ENCODE measurements around the gene RGS10.

Gene RGS10

DNA sequence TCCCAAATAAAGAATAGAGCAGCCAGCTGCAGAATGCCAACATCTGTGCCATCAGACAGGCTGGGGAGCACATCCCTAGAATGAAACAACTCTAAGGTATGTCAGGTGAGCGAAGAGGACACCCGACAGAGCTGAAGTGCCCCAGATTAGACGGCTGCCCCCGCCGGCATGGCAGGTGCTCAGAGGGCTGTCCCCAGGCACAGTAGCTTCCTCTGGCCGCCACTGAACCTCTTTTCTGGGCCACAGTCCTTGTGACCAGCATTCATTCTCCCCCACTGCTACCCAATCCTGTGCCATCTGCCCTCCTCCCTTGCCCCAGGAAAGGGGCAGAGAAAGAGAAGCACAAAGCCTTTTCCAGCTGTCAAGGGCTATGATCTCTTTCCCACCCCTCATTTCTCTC lies 41.7 kb downstream of the RGS10 start:
- H3K27ac ChIP-seq: no peak overlapping the region
- DNase-seq: no peak
- H3K36me3 ChIP-seq (replicated peaks): peaks cover 6% of the 10 kb centered on the region
- H3K4me3 ChIP-seq (ENCODE audit: low read depth, low read length): no peak overlapping the region
- in situ Hi-C loops (cut with HindIII; ENCODE audit: low pct_ligation_motif_present, low sequenced_read_pairs): no loop called here
- no peaks in the 10 kb centered on the region for H3K27me3 ChIP-seq (replicated peaks)
- TF ChIP-seq, protein P1, sequence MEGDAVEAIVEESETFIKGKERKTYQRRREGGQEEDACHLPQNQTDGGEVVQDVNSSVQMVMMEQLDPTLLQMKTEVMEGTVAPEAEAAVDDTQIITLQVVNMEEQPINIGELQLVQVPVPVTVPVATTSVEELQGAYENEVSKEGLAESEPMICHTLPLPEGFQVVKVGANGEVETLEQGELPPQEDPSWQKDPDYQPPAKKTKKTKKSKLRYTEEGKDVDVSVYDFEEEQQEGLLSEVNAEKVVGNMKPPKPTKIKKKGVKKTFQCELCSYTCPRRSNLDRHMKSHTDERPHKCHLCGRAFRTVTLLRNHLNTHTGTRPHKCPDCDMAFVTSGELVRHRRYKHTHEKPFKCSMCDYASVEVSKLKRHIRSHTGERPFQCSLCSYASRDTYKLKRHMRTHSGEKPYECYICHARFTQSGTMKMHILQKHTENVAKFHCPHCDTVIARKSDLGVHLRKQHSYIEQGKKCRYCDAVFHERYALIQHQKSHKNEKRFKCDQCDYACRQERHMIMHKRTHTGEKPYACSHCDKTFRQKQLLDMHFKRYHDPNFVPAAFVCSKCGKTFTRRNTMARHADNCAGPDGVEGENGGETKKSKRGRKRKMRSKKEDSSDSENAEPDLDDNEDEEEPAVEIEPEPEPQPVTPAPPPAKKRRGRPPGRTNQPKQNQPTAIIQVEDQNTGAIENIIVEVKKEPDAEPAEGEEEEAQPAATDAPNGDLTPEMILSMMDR (IDR thresholded peaks at IDR 0.05; ENCODE audit: low read depth, low read length, missing control alignments): no peak

DNA sequence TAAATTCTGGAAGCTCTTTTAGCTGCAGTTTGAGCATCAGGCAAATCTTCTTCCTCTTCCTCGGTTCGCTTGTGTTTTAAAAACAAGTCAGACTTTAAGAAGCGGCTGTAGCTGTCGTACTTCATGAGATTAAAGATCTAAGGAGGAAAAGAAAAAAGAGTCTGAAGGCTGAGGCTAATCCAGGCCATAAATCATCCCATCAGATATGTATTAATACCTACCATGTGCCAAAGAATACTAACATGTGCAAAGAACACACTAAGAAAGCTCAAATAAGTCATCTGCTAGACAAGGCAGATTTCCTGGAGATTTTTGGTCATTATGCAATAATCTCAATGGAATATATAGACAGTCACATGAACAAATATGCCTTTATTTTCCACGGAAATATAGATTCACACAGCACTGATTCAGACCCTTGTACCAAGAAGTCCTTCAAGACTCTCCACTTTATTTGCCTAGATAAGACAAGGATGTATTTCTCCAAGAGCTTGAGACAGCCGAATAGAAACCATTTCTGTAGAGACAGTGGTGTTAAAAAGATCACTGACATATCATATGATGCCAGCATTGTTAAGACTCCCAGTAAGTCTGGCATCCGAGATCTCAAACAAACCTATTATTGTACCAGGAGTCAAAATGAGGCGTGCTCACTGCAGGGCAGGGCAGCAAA lies 42.3 kb downstream of the RGS10 start:
- in situ Hi-C loops (cut with HindIII; ENCODE audit: low pct_ligation_motif_present, low sequenced_read_pairs): no loop called here
- DNase-seq: no peak
- H3K27ac ChIP-seq: no peak overlapping the region
- H3K4me3 ChIP-seq (ENCODE audit: low read depth, low read length): no peak overlapping the region
- TF ChIP-seq, protein P1 (IDR thresholded peaks at IDR 0.05; ENCODE audit: low read depth, low read length, missing control alignments): no peak
- no peaks in the 10 kb centered on the region for H3K27me3 ChIP-seq (replicated peaks)
- peaks cover 6% of the 10 kb centered on the region for H3K36me3 ChIP-seq (replicated peaks)

DNA sequence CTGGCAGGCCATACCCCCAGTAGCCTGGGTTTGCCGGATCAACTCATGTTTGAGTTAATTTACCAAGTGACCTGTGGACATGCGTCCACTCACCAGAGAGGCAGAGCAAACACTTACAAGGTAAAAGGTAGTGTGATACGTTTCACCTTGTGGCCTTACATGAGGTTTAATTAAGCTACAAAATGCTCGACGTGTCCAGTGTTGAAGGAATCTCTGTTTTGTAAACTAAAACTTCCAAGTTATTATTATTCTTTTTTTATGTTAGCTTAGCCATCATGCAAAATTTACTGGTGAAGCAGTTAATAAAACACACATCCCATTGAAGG lies 42.9 kb downstream of the RGS10 start:
- Histone ChIP-seq H3K4me3 (ENCODE audit: low read depth, low read length) (no peak overlapping the region), H3K36me3 (replicated peaks) (peaks cover 3% of the 10 kb centered on the region), H3K27me3 (replicated peaks) (no peaks in the 10 kb centered on the region), H3K27ac (no peak overlapping the region)
- DNase-seq: no peak
- TF ChIP-seq, protein P1 (IDR thresholded peaks at IDR 0.05; ENCODE audit: low read depth, low read length, missing control alignments): no peak
- in situ Hi-C loops (cut with HindIII; ENCODE audit: low pct_ligation_motif_present, low sequenced_read_pairs): no loop called here

DNA sequence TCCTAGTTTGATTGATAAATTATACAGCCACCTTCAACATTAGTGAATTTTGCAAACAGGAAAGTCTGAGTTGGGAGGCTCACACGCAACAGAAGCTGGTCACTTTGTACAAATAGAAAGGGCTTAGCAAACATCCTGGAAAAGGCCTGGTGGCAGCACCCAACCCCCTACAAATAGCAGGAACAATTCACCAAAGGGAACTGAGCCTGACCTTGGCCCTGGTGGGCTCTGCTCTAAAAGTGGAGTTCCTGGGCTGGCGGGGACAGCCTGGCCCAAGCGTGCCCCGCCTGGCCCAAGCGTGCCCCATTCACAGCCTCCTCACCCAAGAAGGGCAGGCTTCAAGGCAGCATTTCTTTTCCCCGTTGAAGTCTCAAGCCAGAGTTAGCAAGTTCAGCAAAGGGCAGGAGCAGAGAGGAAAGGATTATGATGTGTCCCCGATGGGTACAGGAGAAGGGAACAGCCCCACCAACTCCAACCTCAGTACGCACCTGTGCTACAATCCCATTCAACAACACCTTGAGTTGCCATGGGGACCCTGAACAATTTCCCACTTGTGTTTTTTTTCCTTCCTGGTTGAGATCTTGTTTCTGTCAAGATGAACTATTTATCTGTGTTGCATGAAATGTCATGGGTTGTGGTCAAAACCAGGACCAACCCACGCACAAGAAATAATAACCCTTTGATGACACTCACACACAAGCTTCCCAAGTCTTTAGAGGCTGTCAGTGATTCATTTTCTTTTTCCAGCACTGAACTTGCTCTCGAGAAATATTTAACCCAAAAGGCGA lies 43.4 kb downstream of the RGS10 start:
- no peak overlapping the region for H3K4me3 ChIP-seq (ENCODE audit: low read depth, low read length)
- TF ChIP-seq, protein P1 (IDR thresholded peaks at IDR 0.05; ENCODE audit: low read depth, low read length, missing control alignments): no peak
- H3K27ac ChIP-seq: no peak overlapping the region
- no peaks in the 10 kb centered on the region for H3K27me3 ChIP-seq (replicated peaks)
- in situ Hi-C loops (cut with HindIII; ENCODE audit: low pct_ligation_motif_present, low sequenced_read_pairs): no loop called here
- peaks cover 3% of the 10 kb centered on the region for H3K36me3 ChIP-seq (replicated peaks)
- peak; percentile 66 for DNase-seq

DNA sequence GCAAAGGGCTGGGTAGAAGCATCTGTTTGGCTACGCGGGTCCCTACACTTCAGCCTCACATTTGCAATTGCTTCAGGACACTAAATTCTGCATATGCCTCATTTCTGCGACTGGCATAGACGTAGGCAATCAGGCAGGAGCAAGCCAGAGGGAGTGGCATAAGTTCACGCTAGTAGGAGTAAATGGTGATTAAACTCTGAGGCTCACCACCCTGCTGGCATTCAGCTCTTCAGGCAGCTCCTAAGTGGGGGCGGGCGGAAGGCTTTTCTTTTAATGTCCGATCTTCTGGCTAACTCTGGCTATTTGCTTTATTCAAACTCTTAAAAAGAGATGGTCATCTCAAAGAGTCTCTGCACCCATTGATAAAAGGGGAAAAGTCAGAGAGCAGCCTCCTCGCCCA lies 45.3 kb downstream of the RGS10 start:
- H3K4me3 ChIP-seq (ENCODE audit: low read depth, low read length): no peak overlapping the region
- TF ChIP-seq, protein P1 (IDR thresholded peaks at IDR 0.05; ENCODE audit: low read depth, low read length, missing control alignments): no peak
- in situ Hi-C loops (cut with HindIII; ENCODE audit: low pct_ligation_motif_present, low sequenced_read_pairs): no loop called here
- H3K36me3 ChIP-seq (replicated peaks): no peaks in the 10 kb centered on the region
- DNase-seq: no peak
- H3K27ac ChIP-seq: no peak overlapping the region
- H3K27me3 ChIP-seq (replicated peaks): no peaks in the 10 kb centered on the region

Data from brain microvascular endothelial cell (primary cell).